WTC11 (cell line): Measurements from ENCODE around the gene CELSR1. TPM values are rescaled to one million over a fixed set of nuclear protein-coding genes. Genes with fewer than 3 reads are reported as not detected.

Experiments used
- ATAC-seq: fragments of 200-7000 bp; cut with Tn5 transposase; 2 replicates; pipeline ENCODE4 v1.10.0; 2021; ENCODE audit warnings: mild to moderate bottlenecking, moderate library complexity
- CTCF ChIA-PET: fragments of 300-600 bp; sonication (Branson Sonifier 250); formaldehyde crosslinking; loops from one replicate; lab custom pipeline; 2021; ENCODE audit warnings: antibody characterized with exemption; lab: Charles Lee
- POLR2A ChIA-PET: fragments of 350-600 bp; sonication (Branson Sonifier 250); formaldehyde crosslinking; loops from one replicate; lab custom pipeline; 2021; ENCODE audit warnings: antibody characterized with exemption; lab: Charles Lee
- DNase-seq: peaks from one replicate; pipeline ENCODE4 v3.0.0; 2021; ENCODE audit warnings: low spot score
- H3K27ac Mint-ChIP-seq: 2 replicates; pipeline ENCODE4 v1.8.0; 2021; ENCODE audit warnings: mixed read lengths
- H3K27me3 Mint-ChIP-seq: 2 replicates; pipeline ENCODE4 v1.8.0; 2021; ENCODE audit warnings: low read depth, mild to moderate bottlenecking, moderate library complexity, mixed read lengths
- H3K36me3 Mint-ChIP-seq: 2 replicates; pipeline ENCODE4 v1.8.0; 2021; ENCODE audit warnings: mixed read lengths
- H3K4me1 Mint-ChIP-seq: 2 replicates; pipeline ENCODE4 v1.8.0; 2022; ENCODE audit warnings: mixed read lengths
- H3K4me3 Mint-ChIP-seq: 2 replicates; pipeline ENCODE4 v1.8.0; 2021; ENCODE audit warnings: mild to moderate bottlenecking, moderate library complexity, mixed read lengths
- H3K9me3 Mint-ChIP-seq: 2 replicates; pipeline ENCODE4 v1.8.0; 2021; ENCODE audit warnings: mixed read lengths
- FOXP1 ChIP-seq: sonication (generic); formaldehyde crosslinking; IDR thresholded peaks from 2 replicates; pipeline ENCODE4 v1.8.0; 2022; ENCODE audit warnings: missing genetic modification reagents, mild to moderate bottlenecking, moderate library complexity, borderline replicate concordance
- RELA ChIP-seq: sonication (generic); formaldehyde crosslinking; IDR thresholded peaks from 2 replicates; pipeline ENCODE4 v1.8.1; 2022; ENCODE audit warnings: missing genetic modification reagents, mild to moderate bottlenecking, borderline replicate concordance
- RORB ChIP-seq: fragments of 250-450 bp; sonication (Bioruptor Pico); IDR thresholded peaks from 2 replicates; pipeline ENCODE4 v1.9.0; 2021; ENCODE audit warnings: mild to moderate bottlenecking
- SMAD4 ChIP-seq: sonication (generic); formaldehyde crosslinking; IDR thresholded peaks from 2 replicates; pipeline ENCODE4 v1.8.0; 2022; ENCODE audit warnings: mild to moderate bottlenecking, missing genetic modification reagents
- TCF7 ChIP-seq: sonication (generic); formaldehyde crosslinking; IDR thresholded peaks from 2 replicates; pipeline ENCODE4 v1.8.0; 2022; ENCODE audit warnings: mild to moderate bottlenecking, low read depth, missing genetic modification reagents, moderate library complexity
- ZNF219 ChIP-seq: sonication (generic); formaldehyde crosslinking; IDR thresholded peaks from 2 replicates; pipeline ENCODE4 v1.8.0; 2023; ENCODE audit warnings: missing genetic modification reagents, mild to moderate bottlenecking, borderline replicate concordance
- ZNF263 ChIP-seq: sonication (generic); formaldehyde crosslinking; IDR thresholded peaks from 2 replicates; pipeline ENCODE4 v1.8.1; 2022; ENCODE audit warnings: low read depth, mild to moderate bottlenecking, moderate library complexity, missing genetic modification reagents
- total RNA-seq: library from RNA; stranded (reverse); gene quantifications from 3 replicates; pipeline ENCODE4 v1.2.3, GENCODE V29; 2021
- TF ChIP-seq, protein P1 (sequence below): fragments of 250-450 bp; sonication (Bioruptor Pico); conservative IDR thresholded peaks from 2 replicates; pipeline ENCODE4 v1.9.0; 2021; ENCODE audit warnings: mild to moderate bottlenecking
- TF ChIP-seq, protein P2 (sequence below): sonication (generic); formaldehyde crosslinking; IDR thresholded peaks from 2 replicates; pipeline ENCODE4 v1.8.0; 2022; ENCODE audit warnings: mild to moderate bottlenecking, missing genetic modification reagents
- TF ChIP-seq, protein P3 (sequence below): sonication (generic); formaldehyde crosslinking; IDR thresholded peaks from 2 replicates; pipeline ENCODE4 v1.8.1; 2022; ENCODE audit warnings: missing genetic modification reagents, borderline replicate concordance
- TF ChIP-seq, protein P4 (sequence below): sonication (generic); formaldehyde crosslinking; IDR thresholded peaks from 2 replicates; pipeline ENCODE4 v1.8.0; 2022; ENCODE audit warnings: mild to moderate bottlenecking, missing genetic modification reagents
- TF ChIP-seq, protein P5 (sequence below): fragments of 250-450 bp; sonication (Bioruptor Pico); IDR thresholded peaks from 2 replicates; pipeline ENCODE4 v2.1.2; 2022; ENCODE audit warnings: mild to moderate bottlenecking, moderate library complexity
- TF ChIP-seq, protein P6 (sequence below): fragments of 200-600 bp; IDR thresholded peaks from 2 replicates; pipeline ENCODE4 v1.8.0; 2022; ENCODE audit warnings: antibody characterized with exemption

CELSR1 gene
- total RNA-seq, 1 experiment from 2014 or later = 16.8 TPM

DNA sequence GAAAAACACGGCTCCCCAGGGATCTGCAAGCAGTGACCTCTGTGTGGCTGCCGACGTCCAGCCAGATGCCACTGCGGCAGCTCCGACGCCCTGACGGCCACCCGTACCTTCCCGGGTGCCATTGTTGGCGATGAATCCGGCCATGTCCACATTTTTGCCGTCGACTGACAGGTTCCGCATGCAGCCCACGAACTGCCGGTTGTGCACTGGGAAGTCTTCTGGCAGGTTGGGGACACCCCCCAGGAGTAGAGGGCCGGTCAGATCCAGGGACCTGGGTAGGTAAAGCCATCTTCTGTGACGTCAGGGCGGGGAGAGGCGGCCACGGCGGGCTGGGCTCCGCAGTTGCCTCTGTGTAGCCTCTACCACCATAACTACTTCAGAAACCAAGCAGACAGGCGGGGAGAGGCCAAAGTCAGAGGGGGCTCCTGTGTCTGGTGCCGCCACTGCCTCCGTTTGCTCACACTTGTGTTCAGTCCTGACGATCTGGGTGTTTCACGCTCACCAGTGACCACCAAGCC, 127.1 kb downstream of the CELSR1 start:
- H3K9me3 Mint-ChIP-seq = no peaks in the 10 kb centered on the region
- peaks cover 3% of the 10 kb centered on the region; the same call in 1 of the 2 replicates for H3K36me3 Mint-ChIP-seq
- TF ChIP-seq, protein P1, sequence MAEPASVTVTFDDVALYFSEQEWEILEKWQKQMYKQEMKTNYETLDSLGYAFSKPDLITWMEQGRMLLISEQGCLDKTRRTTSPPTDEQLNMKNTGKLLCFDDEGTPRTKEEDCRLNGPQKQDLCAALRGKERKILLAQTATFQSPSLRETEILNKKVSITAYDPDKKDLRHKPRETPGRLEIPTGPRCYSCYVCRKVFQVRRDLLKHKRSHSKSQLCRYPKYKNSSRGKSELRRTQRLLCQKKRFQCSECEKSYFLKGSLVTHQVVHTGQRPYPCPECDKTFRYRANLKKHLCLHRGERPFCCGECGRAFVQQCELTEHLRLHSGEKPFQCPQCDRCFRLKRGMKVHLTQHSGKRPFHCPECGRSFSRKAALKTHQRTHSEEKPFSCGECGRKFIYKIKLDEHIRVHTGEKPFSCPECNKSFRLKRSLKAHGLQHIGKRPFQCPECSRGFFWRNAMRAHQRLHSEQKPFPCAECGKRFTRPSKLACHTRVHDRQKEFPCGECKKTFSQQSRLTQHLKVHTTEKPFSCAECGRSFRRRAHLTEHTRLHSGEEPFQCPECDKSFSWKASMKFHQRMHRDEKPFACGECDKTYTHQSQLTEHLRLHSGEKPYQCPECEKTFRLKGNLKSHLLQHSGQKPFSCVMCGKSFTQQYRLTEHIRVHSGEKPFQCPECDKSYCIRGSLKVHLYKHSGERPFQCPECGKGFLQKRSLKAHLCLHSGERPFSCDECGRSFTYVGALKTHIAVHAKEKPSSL (CRISPR knock-in tag) = no peak
- TF ChIP-seq TCF7 (CRISPR knock-in tag) (no peak), RORB (CRISPR knock-in tag) (no peak)
- TF ChIP-seq, protein P2, sequence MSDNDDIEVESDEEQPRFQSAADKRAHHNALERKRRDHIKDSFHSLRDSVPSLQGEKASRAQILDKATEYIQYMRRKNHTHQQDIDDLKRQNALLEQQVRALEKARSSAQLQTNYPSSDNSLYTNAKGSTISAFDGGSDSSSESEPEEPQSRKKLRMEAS (CRISPR knock-in tag) = no peak
- peaks cover 3% of the 10 kb centered on the region; the same call in 1 of the 2 replicates for H3K4me1 Mint-ChIP-seq
- no peaks in the 10 kb centered on the region for H3K27me3 Mint-ChIP-seq
- DNase-seq (no peak), ATAC-seq (no peak)
- POLR2A ChIA-PET = no interaction called here
- H3K27ac Mint-ChIP-seq = no peak overlapping the region
- CTCF ChIA-PET = no interaction called here
- no peak overlapping the region for H3K4me3 Mint-ChIP-seq

DNA sequence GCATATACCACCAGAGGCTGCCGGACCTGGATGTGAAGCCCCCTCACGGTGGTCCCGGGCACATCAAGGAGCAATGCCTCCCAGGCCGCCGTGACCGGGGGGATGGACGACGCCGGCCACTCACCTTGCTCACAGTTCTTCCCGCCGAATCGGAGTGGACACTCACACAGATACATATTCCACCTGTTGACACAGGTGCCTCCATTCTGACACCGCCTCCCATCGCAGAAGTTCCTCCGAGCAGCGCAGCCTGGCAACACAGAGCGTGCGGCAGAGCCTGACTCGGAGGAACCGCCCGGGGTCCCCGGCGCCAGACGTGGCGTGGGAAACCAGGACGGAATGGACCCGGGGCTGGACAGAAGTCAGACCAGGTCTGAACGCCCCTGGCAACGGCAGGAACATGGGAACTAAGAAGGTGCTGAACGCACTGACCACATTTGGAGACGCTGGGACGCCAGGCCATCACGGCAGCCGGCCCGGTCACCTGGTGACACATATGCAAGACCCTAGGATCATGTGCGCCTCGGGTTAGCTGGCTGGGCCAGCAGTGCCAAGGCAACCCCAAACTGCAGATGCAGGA, 127.7 kb downstream of the CELSR1 start:
- DNase-seq = no peak
- peaks cover 3% of the 10 kb centered on the region; the same call in 1 of the 2 replicates for H3K4me1 Mint-ChIP-seq
- TF ChIP-seq ZNF219 (CRISPR knock-in tag) = no peak
- TF ChIP-seq, protein P3, sequence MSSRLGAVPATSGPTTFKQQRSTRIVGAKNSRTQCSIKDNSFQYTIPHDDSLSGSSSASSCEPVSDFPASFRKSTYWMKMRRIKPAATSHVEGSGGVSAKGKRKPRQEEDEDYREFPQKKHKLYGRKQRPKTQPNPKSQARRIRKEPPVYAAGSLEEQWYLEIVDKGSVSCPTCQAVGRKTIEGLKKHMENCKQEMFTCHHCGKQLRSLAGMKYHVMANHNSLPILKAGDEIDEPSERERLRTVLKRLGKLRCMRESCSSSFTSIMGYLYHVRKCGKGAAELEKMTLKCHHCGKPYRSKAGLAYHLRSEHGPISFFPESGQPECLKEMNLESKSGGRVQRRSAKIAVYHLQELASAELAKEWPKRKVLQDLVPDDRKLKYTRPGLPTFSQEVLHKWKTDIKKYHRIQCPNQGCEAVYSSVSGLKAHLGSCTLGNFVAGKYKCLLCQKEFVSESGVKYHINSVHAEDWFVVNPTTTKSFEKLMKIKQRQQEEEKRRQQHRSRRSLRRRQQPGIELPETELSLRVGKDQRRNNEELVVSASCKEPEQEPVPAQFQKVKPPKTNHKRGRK (CRISPR knock-in tag) = no peak
- TF ChIP-seq, protein P4, sequence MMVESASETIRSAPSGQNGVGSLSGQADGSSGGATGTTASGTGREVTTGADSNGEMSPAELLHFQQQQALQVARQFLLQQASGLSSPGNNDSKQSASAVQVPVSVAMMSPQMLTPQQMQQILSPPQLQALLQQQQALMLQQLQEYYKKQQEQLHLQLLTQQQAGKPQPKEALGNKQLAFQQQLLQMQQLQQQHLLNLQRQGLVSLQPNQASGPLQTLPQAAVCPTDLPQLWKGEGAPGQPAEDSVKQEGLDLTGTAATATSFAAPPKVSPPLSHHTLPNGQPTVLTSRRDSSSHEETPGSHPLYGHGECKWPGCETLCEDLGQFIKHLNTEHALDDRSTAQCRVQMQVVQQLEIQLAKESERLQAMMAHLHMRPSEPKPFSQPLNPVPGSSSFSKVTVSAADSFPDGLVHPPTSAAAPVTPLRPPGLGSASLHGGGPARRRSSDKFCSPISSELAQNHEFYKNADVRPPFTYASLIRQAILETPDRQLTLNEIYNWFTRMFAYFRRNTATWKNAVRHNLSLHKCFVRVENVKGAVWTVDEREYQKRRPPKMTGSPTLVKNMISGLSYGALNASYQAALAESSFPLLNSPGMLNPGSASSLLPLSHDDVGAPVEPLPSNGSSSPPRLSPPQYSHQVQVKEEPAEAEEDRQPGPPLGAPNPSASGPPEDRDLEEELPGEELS (CRISPR knock-in tag) = no peak
- no peak for TF ChIP-seq SMAD4
- no peak for TF ChIP-seq TCF7 (CRISPR knock-in tag)
- no peak for TF ChIP-seq FOXP1
- TF ChIP-seq ZNF263 (CRISPR knock-in tag) = no peak
- TF ChIP-seq, protein P5, sequence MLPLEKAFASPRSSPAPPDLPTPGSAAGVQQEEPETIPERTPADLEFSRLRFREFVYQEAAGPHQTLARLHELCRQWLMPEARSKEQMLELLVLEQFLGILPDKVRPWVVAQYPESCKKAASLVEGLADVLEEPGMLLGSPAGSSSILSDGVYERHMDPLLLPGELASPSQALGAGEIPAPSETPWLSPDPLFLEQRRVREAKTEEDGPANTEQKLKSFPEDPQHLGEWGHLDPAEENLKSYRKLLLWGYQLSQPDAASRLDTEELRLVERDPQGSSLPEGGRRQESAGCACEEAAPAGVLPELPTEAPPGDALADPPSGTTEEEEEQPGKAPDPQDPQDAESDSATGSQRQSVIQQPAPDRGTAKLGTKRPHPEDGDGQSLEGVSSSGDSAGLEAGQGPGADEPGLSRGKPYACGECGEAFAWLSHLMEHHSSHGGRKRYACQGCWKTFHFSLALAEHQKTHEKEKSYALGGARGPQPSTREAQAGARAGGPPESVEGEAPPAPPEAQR (CRISPR knock-in tag) = no peak
- TF ChIP-seq, protein P1 (CRISPR knock-in tag) = no peak
- no peak for TF ChIP-seq RORB (CRISPR knock-in tag)
- TF ChIP-seq RELA (CRISPR knock-in tag) = no peak
- TF ChIP-seq, protein P6, sequence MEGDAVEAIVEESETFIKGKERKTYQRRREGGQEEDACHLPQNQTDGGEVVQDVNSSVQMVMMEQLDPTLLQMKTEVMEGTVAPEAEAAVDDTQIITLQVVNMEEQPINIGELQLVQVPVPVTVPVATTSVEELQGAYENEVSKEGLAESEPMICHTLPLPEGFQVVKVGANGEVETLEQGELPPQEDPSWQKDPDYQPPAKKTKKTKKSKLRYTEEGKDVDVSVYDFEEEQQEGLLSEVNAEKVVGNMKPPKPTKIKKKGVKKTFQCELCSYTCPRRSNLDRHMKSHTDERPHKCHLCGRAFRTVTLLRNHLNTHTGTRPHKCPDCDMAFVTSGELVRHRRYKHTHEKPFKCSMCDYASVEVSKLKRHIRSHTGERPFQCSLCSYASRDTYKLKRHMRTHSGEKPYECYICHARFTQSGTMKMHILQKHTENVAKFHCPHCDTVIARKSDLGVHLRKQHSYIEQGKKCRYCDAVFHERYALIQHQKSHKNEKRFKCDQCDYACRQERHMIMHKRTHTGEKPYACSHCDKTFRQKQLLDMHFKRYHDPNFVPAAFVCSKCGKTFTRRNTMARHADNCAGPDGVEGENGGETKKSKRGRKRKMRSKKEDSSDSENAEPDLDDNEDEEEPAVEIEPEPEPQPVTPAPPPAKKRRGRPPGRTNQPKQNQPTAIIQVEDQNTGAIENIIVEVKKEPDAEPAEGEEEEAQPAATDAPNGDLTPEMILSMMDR = no peak
- TF ChIP-seq, all 79 proteins: peak for 0
- Mint-ChIP-seq H3K9me3 (no peaks in the 10 kb centered on the region), H3K27me3 (no peaks in the 10 kb centered on the region), H3K36me3 (peaks cover 3% of the 10 kb centered on the region; the same call in 1 of the 2 replicates), H3K4me3 (no peak overlapping the region), H3K27ac (no peak overlapping the region)
- POLR2A ChIA-PET = no interaction called here
- CTCF ChIA-PET = no interaction called here
- ATAC-seq = no peak
